H9 (cell line): ENCODE measurements around the gene TNKS1BP1. TPM values are rescaled to one million over a fixed set of nuclear protein-coding genes. Genes with fewer than 3 reads are reported as not detected.

Experiments used
- DNase-seq: peaks from one replicate; pipeline ENCODE4 v3.0.0-alpha.2; 2017
- H2AFZ ChIP-seq: one replicate; pipeline ENCODE4 v1.6.1; 2013; ENCODE audit warnings: mild to moderate bottlenecking, low read length, control low read depth, moderate library complexity
- H2AK5ac ChIP-seq: 2 replicates; pipeline ENCODE4 v1.6.1; 2013; ENCODE audit warnings: low read length, control low read depth, mixed read lengths; ENCODE audit not compliant: insufficient read length
- H2BK120ac ChIP-seq: one replicate; pipeline ENCODE4 v1.6.1; 2013; ENCODE audit warnings: low read depth, mild to moderate bottlenecking, low read length, control low read depth, inconsistent platforms; ENCODE audit not compliant: poor library complexity, severe bottlenecking
- H2BK12ac ChIP-seq: 2 replicates; pipeline ENCODE4 v1.6.1; 2013; ENCODE audit warnings: low read length, control low read depth, mixed read lengths, low read depth; ENCODE audit not compliant: insufficient read length
- H2BK15ac ChIP-seq: 2 replicates; pipeline ENCODE4 v1.6.1; 2013; ENCODE audit warnings: low read depth, low read length, control low read depth
- H2BK20ac ChIP-seq: one replicate; pipeline ENCODE4 v1.6.1; 2013; ENCODE audit warnings: low read depth, mild to moderate bottlenecking, low read length, control low read depth, inconsistent platforms; ENCODE audit not compliant: poor library complexity, severe bottlenecking
- H2BK5ac ChIP-seq: 2 replicates; pipeline ENCODE4 v1.6.1; 2013; ENCODE audit warnings: low read length, control low read depth, mixed read lengths; ENCODE audit not compliant: insufficient read length
- H3K14ac ChIP-seq: 2 replicates; pipeline ENCODE4 v1.6.1; 2013; ENCODE audit warnings: low read length, control low read depth; ENCODE audit not compliant: insufficient read depth
- H3K18ac ChIP-seq: 2 replicates; pipeline ENCODE4 v1.6.1; 2013; ENCODE audit warnings: low read depth, mild to moderate bottlenecking, mixed read lengths, low read length, control low read depth; ENCODE audit not compliant: insufficient read length
- H3K23ac ChIP-seq: 2 replicates; pipeline ENCODE4 v1.6.1; 2013; ENCODE audit warnings: low read length, control low read depth, mixed read lengths, low read depth; ENCODE audit not compliant: insufficient read length
- H3K23me2 ChIP-seq: 2 replicates; pipeline ENCODE4 v1.6.1; 2013; ENCODE audit warnings: low read depth, mild to moderate bottlenecking, mixed read lengths, low read length, control low read depth; ENCODE audit not compliant: insufficient read length, poor library complexity, severe bottlenecking
- H3K27ac ChIP-seq: 2 replicates; pipeline ENCODE4 v1.5.1; 2013; ENCODE audit warnings: low read length, control low read depth, mixed read lengths, low read depth; ENCODE audit not compliant: insufficient read length
- H3K27me3 ChIP-seq: 2 replicates; pipeline ENCODE4 v1.6.1; 2013; ENCODE audit warnings: low read length, control low read depth, inconsistent platforms; ENCODE audit not compliant: insufficient read depth
- H3K4ac ChIP-seq: 2 replicates; pipeline ENCODE4 v1.6.1; 2013; ENCODE audit warnings: low read depth, mild to moderate bottlenecking, control low read depth, inconsistent platforms, low read length, moderate library complexity
- H3K4me1 ChIP-seq: 2 replicates; pipeline ENCODE4 v1.6.1; 2013; ENCODE audit warnings: low read length, control low read depth, inconsistent platforms; ENCODE audit not compliant: insufficient read depth
- H3K4me2 ChIP-seq: 2 replicates; pipeline ENCODE4 v1.6.1; 2013; ENCODE audit warnings: low read length, control low read depth, mixed read lengths; ENCODE audit not compliant: insufficient read length, insufficient read depth
- H3K56ac ChIP-seq: 2 replicates; pipeline ENCODE4 v1.6.1; 2013; ENCODE audit warnings: low read depth, mild to moderate bottlenecking, mixed read lengths, low read length, control low read depth; ENCODE audit not compliant: insufficient read length
- H3K79me1 ChIP-seq: 2 replicates; pipeline ENCODE4 v1.6.1; 2013; ENCODE audit warnings: low read depth, mild to moderate bottlenecking, moderate library complexity, low read length, control low read depth, inconsistent platforms; ENCODE audit not compliant: insufficient read depth, poor library complexity, severe bottlenecking
- H3K79me2 ChIP-seq: 2 replicates; pipeline ENCODE4 v1.6.1; 2013; ENCODE audit warnings: low read length, control low read depth, inconsistent platforms; ENCODE audit not compliant: insufficient read depth
- H3K9ac ChIP-seq: 2 replicates; pipeline ENCODE4 v1.6.1; 2013; ENCODE audit warnings: low read length, control low read depth, mixed read lengths; ENCODE audit not compliant: insufficient read length; ENCODE audit errors: extremely low read depth
- H3K9me3 ChIP-seq: one replicate; pipeline ENCODE4 v1.6.1; 2013; ENCODE audit warnings: low read depth, low read length, inconsistent platforms; ENCODE audit not compliant: control insufficient read depth
- H3T11ph ChIP-seq: one replicate; pipeline ENCODE4 v1.6.1; 2013; ENCODE audit warnings: mild to moderate bottlenecking, low read length, control low read depth, inconsistent platforms
- H4K20me1 ChIP-seq: one replicate; pipeline ENCODE4 v1.6.1; 2013; ENCODE audit not compliant: control insufficient read depth, insufficient read length, insufficient read depth
- H4K5ac ChIP-seq: 2 replicates; pipeline ENCODE4 v1.6.1; 2013; ENCODE audit warnings: low read depth, mild to moderate bottlenecking, mixed read lengths, low read length, control low read depth; ENCODE audit not compliant: insufficient read length
- H4K8ac ChIP-seq: replicated peaks from 2 replicates; pipeline ENCODE4 v1.6.1; 2013; ENCODE audit warnings: low read length, control low read depth, mixed read lengths, low read depth; ENCODE audit not compliant: insufficient read length
- H4K91ac ChIP-seq: 2 replicates; pipeline ENCODE4 v1.6.1; 2013; ENCODE audit warnings: low read depth, mild to moderate bottlenecking, moderate library complexity, mixed read lengths, low read length, control low read depth; ENCODE audit not compliant: insufficient read length
- H3K27ac Mint-ChIP-seq, 3 experiments: 2 replicates in 2 of 3; 3 replicates in 1 of 3; pipeline ENCODE4 v1.8.0; 2020 to 2021; ENCODE audit warnings: mixed read lengths in 3 of 3, mild to moderate bottlenecking in 1 of 3, moderate library complexity in 1 of 3
- H3K27me3 Mint-ChIP-seq: 2 replicates; pipeline ENCODE4 v1.8.0; 2021; ENCODE audit warnings: low read depth, mild to moderate bottlenecking, moderate library complexity, mixed read lengths
- H3K36me3 Mint-ChIP-seq, 3 experiments: 2 replicates in 2 of 3; 3 replicates in 1 of 3; pipeline ENCODE4 v1.8.0; 2020 to 2021; ENCODE audit warnings: low read depth in 3 of 3, mixed read lengths in 3 of 3; ENCODE audit not compliant: insufficient read depth in 1 of 3
- H3K4me1 Mint-ChIP-seq, 2 experiments: 2 replicates each; pipeline ENCODE4 v1.8.0; 2020; ENCODE audit warnings: mixed read lengths in 2 of 2
- H3K4me3 Mint-ChIP-seq, 2 experiments: 2 replicates in 1 of 2; 3 replicates in 1 of 2; pipeline ENCODE4 v1.8.0; 2020 to 2021; ENCODE audit warnings: mild to moderate bottlenecking in 2 of 2, mixed read lengths in 2 of 2, moderate library complexity in 1 of 2
- H3K9me3 Mint-ChIP-seq, 2 experiments: 2 replicates in 1 of 2; 3 replicates in 1 of 2; pipeline ENCODE4 v1.8.0; 2020; ENCODE audit warnings: mild to moderate bottlenecking in 2 of 2, mixed read lengths in 2 of 2, moderate library complexity in 1 of 2
- CTCF ChIP-seq: fragments of 200-600 bp; sonication (generic); conservative IDR thresholded peaks from 3 replicates; pipeline ENCODE4 v1.8.0; 2021; ENCODE audit warnings: antibody characterized with exemption, mild to moderate bottlenecking
- WGBS: extraction: QIAGEN DNeasy Blood & Tissue Kit; methylation state at CpG from one replicate; pipeline ENCODE4 v1.1.7; 2013; ENCODE audit warnings: missing lambda C conversion rate, low lambda C conversion rate, mixed read lengths; ENCODE audit not compliant: insufficient read length; ENCODE audit errors: extremely low coverage; 5-methylcytosine and 5-hydroxymethylcytosine counted together
- total RNA-seq: library from RNA; stranded (reverse); gene quantifications from 2 replicates; pipeline ENCODE4 v1.2.1, GENCODE V29; 2021

The TNKS1BP1 gene
- total RNA-seq, 1 experiment from 2014 or later, result 130 TPM

- Mint-ChIP-seq H3K27me3 (peaks cover 34% of the 10 kb centered on the region), H3K4me1 (peaks cover 25 to 43% of the 10 kb centered on the region in 2 experiments), H3K9me3 (peaks cover 3 to 8% of the 10 kb centered on the region in 2 experiments; a peak in 4 of 5 replicates), H3K4me3 (no peak overlapping the region), H3K27ac (no peak overlapping the region), H3K36me3 (peaks cover 0 to 5% (median 0%) of the 10 kb centered on the region in 3 experiments; a peak in 2 of 7 replicates)
- peaks cover 5% of the 10 kb centered on the region for H3K23me2 ChIP-seq
- no peak overlapping the region for H2BK15ac ChIP-seq
- WGBS, result no CpG with 5 or more reads among the region's 7 CpGs
- H4K8ac ChIP-seq, result no peak overlapping the region
- no peak for TF ChIP-seq CTCF
- H3K9me3 ChIP-seq, result no peaks in the 10 kb centered on the region
- H2AFZ ChIP-seq, result no peak overlapping the region
- H3K27me3 ChIP-seq, result no peaks in the 10 kb centered on the region
- no peak overlapping the region for H2BK12ac ChIP-seq
- no peak overlapping the region for H4K5ac ChIP-seq
- no peak overlapping the region for H3K56ac ChIP-seq
- no peaks in the 10 kb centered on the region for H3K79me2 ChIP-seq
- no peak overlapping the region for H3K18ac ChIP-seq
- H3K4ac ChIP-seq, result no peak overlapping the region
- no peak for DNase-seq
- H3K4me2 ChIP-seq, result no peak overlapping the region
- no peak overlapping the region for H4K91ac ChIP-seq
- no peak overlapping the region for H2BK120ac ChIP-seq
- H4K20me1 ChIP-seq, result no peaks in the 10 kb centered on the region
- no peak overlapping the region for H3K27ac ChIP-seq
- no peaks in the 10 kb centered on the region for H3K4me1 ChIP-seq
- no peak overlapping the region for H3K9ac ChIP-seq
- H3K79me1 ChIP-seq, result no peaks in the 10 kb centered on the region
- no peak overlapping the region for H2BK5ac ChIP-seq
- H2AK5ac ChIP-seq, result no peak overlapping the region
- H2BK20ac ChIP-seq, result no peak overlapping the region
- no peak overlapping the region for H3T11ph ChIP-seq
- H3K23ac ChIP-seq, result no peak overlapping the region
- H3K14ac ChIP-seq, result no peak overlapping the region
Observed at GRCh38 chr11:57348052-57348451, 23.3 kb upstream of the TNKS1BP1 start.
